Measurements from ENCODE around the gene MPO.

DNA sequence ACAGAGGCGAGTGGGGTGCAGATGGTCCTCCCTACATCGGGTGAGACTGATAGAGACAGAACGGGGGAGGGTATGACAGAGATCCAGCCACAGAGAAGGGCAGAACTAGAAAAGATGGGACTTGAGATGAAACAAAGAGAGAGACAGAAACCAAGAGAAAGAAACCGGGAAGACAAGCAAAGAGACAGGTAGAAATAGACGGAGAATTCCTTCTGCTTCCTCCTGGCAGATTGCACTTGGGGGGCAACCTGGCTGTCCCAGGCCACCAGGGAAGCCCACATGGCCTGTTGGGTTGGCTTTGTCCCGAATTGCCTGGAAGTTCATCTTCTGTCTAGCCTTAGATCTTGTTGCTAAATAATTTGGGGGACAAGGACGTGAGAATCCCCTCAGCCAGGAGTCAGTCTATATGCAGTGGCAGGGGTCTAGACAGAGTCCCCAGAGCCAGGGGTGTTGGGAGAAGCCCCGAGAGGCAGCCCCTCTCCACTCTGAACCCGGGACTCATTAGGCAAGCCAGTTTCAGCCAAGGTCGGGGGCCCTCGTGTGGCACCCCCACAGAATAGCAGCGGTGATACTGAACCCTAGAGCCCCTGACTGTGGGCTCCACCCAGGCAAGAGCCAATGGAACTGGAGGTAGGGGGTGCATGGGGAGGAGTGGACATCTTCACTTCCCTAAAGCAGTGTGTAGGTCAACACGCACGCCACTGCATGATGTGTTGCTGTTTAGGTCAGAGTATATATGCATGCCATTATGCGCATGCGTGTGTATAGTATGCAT is 48.5 kb upstream of the MPO start:
- TF ChIP-seq, protein P1, sequence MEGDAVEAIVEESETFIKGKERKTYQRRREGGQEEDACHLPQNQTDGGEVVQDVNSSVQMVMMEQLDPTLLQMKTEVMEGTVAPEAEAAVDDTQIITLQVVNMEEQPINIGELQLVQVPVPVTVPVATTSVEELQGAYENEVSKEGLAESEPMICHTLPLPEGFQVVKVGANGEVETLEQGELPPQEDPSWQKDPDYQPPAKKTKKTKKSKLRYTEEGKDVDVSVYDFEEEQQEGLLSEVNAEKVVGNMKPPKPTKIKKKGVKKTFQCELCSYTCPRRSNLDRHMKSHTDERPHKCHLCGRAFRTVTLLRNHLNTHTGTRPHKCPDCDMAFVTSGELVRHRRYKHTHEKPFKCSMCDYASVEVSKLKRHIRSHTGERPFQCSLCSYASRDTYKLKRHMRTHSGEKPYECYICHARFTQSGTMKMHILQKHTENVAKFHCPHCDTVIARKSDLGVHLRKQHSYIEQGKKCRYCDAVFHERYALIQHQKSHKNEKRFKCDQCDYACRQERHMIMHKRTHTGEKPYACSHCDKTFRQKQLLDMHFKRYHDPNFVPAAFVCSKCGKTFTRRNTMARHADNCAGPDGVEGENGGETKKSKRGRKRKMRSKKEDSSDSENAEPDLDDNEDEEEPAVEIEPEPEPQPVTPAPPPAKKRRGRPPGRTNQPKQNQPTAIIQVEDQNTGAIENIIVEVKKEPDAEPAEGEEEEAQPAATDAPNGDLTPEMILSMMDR (IDR thresholded peaks at IDR 0.05), result peak in 3 of 5 experiments; percentile 15 to 29 (median 18)
- TF ChIP-seq POLR2A (IDR thresholded peaks at IDR 0.05), result no peak

Measured in tibial nerve (tissue), 3 donors.